GM19043 (cell line): ENCODE measurements around the gene ERCC1.
"Not testable (repeated sequence)": the region's sequence is repeated elsewhere in the genome, so short reads cannot be mapped to it uniquely, and the experiment has no call there.

Experiments used
- ATAC-seq: cut with Tn5 transposase; IDR thresholded peaks from one replicate; pipeline ENCODE4 v1.9.1; 2021; ENCODE audit warnings: low read depth; ENCODE audit not compliant: unreplicated experiment

The ERCC1 gene

GRCh38 chr19:45432543-45432942 lies 8.8 kb upstream of the ERCC1 start:
- ATAC-seq = not testable (repeated sequence)

- ATAC-seq = not testable (repeated sequence)
These were observed 7.3 kb upstream of the ERCC1 start for GRCh38 chr19:45431008-45431407.

GRCh38 chr19:45429896-45430295 lies 6.2 kb upstream of the ERCC1 start:
- ATAC-seq = not testable (repeated sequence)

GRCh38 chr19:45428384-45429231 lies 4.9 kb upstream of the ERCC1 start:
- ATAC-seq = no peak

GRCh38 chr19:45424191-45425058 lies 708 bp upstream of the ERCC1 start:
- ATAC-seq = no peak

- no peak for ATAC-seq
These were observed 606 bp downstream of the ERCC1 start for GRCh38 chr19:45423033-45423588.

- no peak for ATAC-seq
These were observed 1.7 kb downstream of the ERCC1 start for GRCh38 chr19:45421947-45422498.

- ATAC-seq = no peak
These were observed 2.8 kb downstream of the ERCC1 start for GRCh38 chr19:45420871-45421270.

- no peak for ATAC-seq
These were observed 3.4 kb downstream of the ERCC1 start for GRCh38 chr19:45420356-45420755.

- no peak for ATAC-seq
These were observed 3.8 kb downstream of the ERCC1 start for GRCh38 chr19:45419895-45420294.

- peak; percentile 76 for ATAC-seq
These were observed 4.3 kb downstream of the ERCC1 start for GRCh38 chr19:45419396-45419795.

GRCh38 chr19:45418802-45419201 lies 4.9 kb downstream of the ERCC1 start:
- no peak for ATAC-seq

- ATAC-seq = no peak
These were observed 6.6 kb downstream of the ERCC1 start for GRCh38 chr19:45417151-45417550.

GRCh38 chr19:45414468-45414867 lies 9.2 kb downstream of the ERCC1 start:
- no peak for ATAC-seq

- no peak for ATAC-seq
These were observed 10.2 kb downstream of the ERCC1 start for GRCh38 chr19:45413497-45413896.

GRCh38 chr19:45410330-45410729 lies 13.4 kb downstream of the ERCC1 start:
- not testable (repeated sequence) for ATAC-seq

GRCh38 chr19:45409557-45409920 lies 14.2 kb downstream of the ERCC1 start:
- ATAC-seq = no peak

GRCh38 chr19:45408830-45409556 lies 14.7 kb downstream of the ERCC1 start:
- no peak for ATAC-seq

- no peak for ATAC-seq
These were observed 15.6 kb downstream of the ERCC1 start for GRCh38 chr19:45408121-45408520.

GRCh38 chr19:45407585-45407984 lies 16.1 kb downstream of the ERCC1 start:
- not testable (repeated sequence) for ATAC-seq

GRCh38 chr19:45407091-45407375 lies 16.7 kb downstream of the ERCC1 start:
- no peak for ATAC-seq
